ENCODE results near the gene LENG9. TPM values are rescaled to one million over a fixed set of nuclear protein-coding genes. Genes with fewer than 3 reads are reported as not detected.
A peak's percentile ranks its signal among the peaks of the same experiment; 100 is the strongest.

LENG9 gene
- total RNA-seq, 4 donors from 2014 or later, result 5.9 to 10.3 (median 9.4) TPM

- Histone ChIP-seq H3K27ac (peak overlapping the region in 1 of 4 donors; percentile 2), H3K27me3 (no peaks in the 10 kb centered on the region), H3K4me1 (peaks cover 0 to 43% (median 16%) of the 10 kb centered on the region in 4 donors), H3K4me3 (no peak overlapping the region), H3K36me3 (peaks cover 0 to 39% (median 0%) of the 10 kb centered on the region in 3 donors), H3K9me3 (no peaks in the 10 kb centered on the region)
- TF ChIP-seq EP300 (IDR thresholded peaks at IDR 0.05) (no peak), POLR2A (IDR thresholded peaks at IDR 0.05) (no peak)
- TF ChIP-seq, protein P1, sequence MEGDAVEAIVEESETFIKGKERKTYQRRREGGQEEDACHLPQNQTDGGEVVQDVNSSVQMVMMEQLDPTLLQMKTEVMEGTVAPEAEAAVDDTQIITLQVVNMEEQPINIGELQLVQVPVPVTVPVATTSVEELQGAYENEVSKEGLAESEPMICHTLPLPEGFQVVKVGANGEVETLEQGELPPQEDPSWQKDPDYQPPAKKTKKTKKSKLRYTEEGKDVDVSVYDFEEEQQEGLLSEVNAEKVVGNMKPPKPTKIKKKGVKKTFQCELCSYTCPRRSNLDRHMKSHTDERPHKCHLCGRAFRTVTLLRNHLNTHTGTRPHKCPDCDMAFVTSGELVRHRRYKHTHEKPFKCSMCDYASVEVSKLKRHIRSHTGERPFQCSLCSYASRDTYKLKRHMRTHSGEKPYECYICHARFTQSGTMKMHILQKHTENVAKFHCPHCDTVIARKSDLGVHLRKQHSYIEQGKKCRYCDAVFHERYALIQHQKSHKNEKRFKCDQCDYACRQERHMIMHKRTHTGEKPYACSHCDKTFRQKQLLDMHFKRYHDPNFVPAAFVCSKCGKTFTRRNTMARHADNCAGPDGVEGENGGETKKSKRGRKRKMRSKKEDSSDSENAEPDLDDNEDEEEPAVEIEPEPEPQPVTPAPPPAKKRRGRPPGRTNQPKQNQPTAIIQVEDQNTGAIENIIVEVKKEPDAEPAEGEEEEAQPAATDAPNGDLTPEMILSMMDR (IDR thresholded peaks at IDR 0.05), result peak; percentile 22 to 49 (median 43)
- WGBS, 2 donors, result 44 to 45% methylated on average over 13 to 15 of the region's 15 CpGs
- DNase-seq (ENCODE audit: low spot score in 2 of 2), result peak in 1 of 2 donors; percentile 30
Observed at GRCh38 chr19:54439174-54439851, 24.3 kb downstream of the LENG9 start.

- no peak for TF ChIP-seq EP300 (IDR thresholded peaks at IDR 0.05)
- TF ChIP-seq, protein P1 (IDR thresholded peaks at IDR 0.05), result no peak
- no peak for TF ChIP-seq POLR2A (IDR thresholded peaks at IDR 0.05)
- H3K36me3 ChIP-seq, result peaks cover 0 to 15% (median 0%) of the 10 kb centered on the region in 3 donors
- 64 to 71% methylated on average over 10 of the region's 10 CpGs for WGBS, 2 donors
- peak overlapping the region in 2 of 4 donors; percentile 55 to 60 for H3K27ac ChIP-seq
- H3K4me1 ChIP-seq, result peaks cover 0 to 44% (median 16%) of the 10 kb centered on the region in 4 donors
- H3K4me3 ChIP-seq, result no peak overlapping the region
- H3K9me3 ChIP-seq, result no peaks in the 10 kb centered on the region
- no peaks in the 10 kb centered on the region for H3K27me3 ChIP-seq
- no peak for DNase-seq (ENCODE audit: low spot score in 2 of 2)
Observed at GRCh38 chr19:54436628-54437252, 26.8 kb downstream of the LENG9 start.

DNA sequence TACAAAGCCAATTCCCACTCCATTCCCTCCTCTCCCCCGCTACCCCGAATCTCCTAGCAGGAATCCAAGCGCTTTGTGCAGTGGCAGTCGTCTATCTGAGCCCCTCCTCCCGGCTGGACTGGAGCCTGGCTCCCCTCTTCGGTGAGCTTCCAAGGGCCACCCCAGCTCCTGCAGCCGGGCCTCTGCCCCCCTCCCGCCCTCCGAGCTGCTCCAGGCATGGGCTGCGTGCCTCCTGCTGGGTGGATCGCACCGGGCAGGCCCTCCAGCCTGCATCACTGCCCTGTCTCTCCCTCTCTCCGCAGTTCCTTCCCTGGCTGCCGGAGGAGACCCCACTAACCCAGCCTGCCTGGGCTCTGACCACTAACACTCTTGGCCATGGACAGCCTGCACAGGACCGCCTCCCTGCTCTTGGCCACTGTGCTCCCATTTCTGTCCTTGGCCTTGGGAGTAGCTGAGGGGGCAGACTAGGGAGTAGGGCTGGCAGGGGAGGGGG, 27.5 kb downstream of the LENG9 start:
- peak overlapping the region in 2 of 4 donors; percentile 55 to 60 for H3K27ac ChIP-seq
- no peak for TF ChIP-seq EP300 (IDR thresholded peaks at IDR 0.05)
- TF ChIP-seq, protein P1 (IDR thresholded peaks at IDR 0.05), result no peak
- no peak for TF ChIP-seq POLR2A (IDR thresholded peaks at IDR 0.05)
- H3K4me3 ChIP-seq, result no peak overlapping the region
- peaks cover 0 to 50% (median 17%) of the 10 kb centered on the region in 4 donors for H3K4me1 ChIP-seq
- no peak for DNase-seq (ENCODE audit: low spot score in 2 of 2)
- H3K9me3 ChIP-seq, result no peaks in the 10 kb centered on the region
- H3K27me3 ChIP-seq, result peaks cover 0 to 2% of the 10 kb centered on the region in 2 donors
- 33 to 56% methylated on average over 10 to 15 of the region's 15 CpGs for WGBS, 2 donors
- H3K36me3 ChIP-seq, result peaks cover 0 to 14% (median 0%) of the 10 kb centered on the region in 3 donors

GRCh38 chr19:54435551-54436016, 28.0 kb downstream of the LENG9 start:
- 21 to 41% methylated on average over 12 to 15 of the region's 16 CpGs for WGBS, 2 donors
- Histone ChIP-seq H3K27ac (peak overlapping the region in 1 of 4 donors; percentile 60), H3K4me1 (peaks cover 0 to 55% (median 21%) of the 10 kb centered on the region in 4 donors), H3K36me3 (peaks cover 0 to 12% (median 0%) of the 10 kb centered on the region in 3 donors), H3K27me3 (peaks cover 0 to 7% of the 10 kb centered on the region in 2 donors), H3K4me3 (no peak overlapping the region), H3K9me3 (no peaks in the 10 kb centered on the region)
- no peak for DNase-seq (ENCODE audit: low spot score in 2 of 2)
- TF ChIP-seq POLR2A (IDR thresholded peaks at IDR 0.05), result no peak

DNA sequence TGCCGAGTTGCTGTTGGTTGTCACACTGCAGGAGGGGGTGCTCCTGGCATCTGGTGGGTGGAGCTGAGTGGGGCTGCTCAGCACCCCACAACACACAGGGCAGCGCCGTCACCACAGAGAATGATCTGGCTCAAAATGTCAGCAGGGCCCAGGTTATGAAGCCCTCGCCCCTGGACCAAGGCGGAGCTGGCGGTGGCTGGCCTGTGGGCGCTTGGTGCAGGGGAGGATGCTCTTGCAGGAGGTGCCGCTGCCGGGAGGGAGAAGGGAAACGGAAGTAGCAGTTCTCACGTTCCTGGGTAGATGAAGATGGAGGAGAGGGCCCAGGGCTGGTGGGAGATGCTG, 28.7 kb downstream of the LENG9 start:
- H3K4me1 ChIP-seq, result peaks cover 0 to 63% (median 28%) of the 10 kb centered on the region in 4 donors
- no peak for TF ChIP-seq POLR2A (IDR thresholded peaks at IDR 0.05)
- TF ChIP-seq, protein P1 (IDR thresholded peaks at IDR 0.05), result no peak
- TF ChIP-seq EP300 (IDR thresholded peaks at IDR 0.05), result no peak

More for the DNA sequence above, 28.7 kb downstream of the LENG9 start:
- Histone ChIP-seq H3K4me3 (no peak overlapping the region), H3K9me3 (no peaks in the 10 kb centered on the region), H3K27ac (no peak overlapping the region), H3K36me3 (peaks cover 0 to 7% (median 0%) of the 10 kb centered on the region in 3 donors), H3K27me3 (peaks cover 0 to 15% of the 10 kb centered on the region in 2 donors)
- DNase-seq (ENCODE audit: low spot score in 2 of 2), result no peak
- WGBS, 2 donors, result 43% methylated on average over 10 of the region's 11 CpGs

Measured in tibial nerve (tissue), 4 donors.